Dermis microvascular lymphatic vessel endothelial cell (primary cell): Measurements from ENCODE around the gene DMRTA1. TPM values are rescaled to one million over a fixed set of nuclear protein-coding genes. Genes with fewer than 3 reads are reported as not detected.
A peak's percentile ranks its signal among the peaks of the same experiment; 100 is the strongest.
"Not testable (repeated sequence)": the region's sequence is repeated elsewhere in the genome, so short reads cannot be mapped to it uniquely, and the experiment has no call there.

ENCODE experiments used
- DNase-seq, 2 donors: peaks; one replicate each; pipeline versions ENCODE4 v3.0.0 to v3.0.0-alpha.2; 2010; ENCODE audit warnings: low read depth in 2 of 2
- total RNA-seq: library from RNA; depleted of rRNA; stranded (reverse); fragments of >200 nt; gene quantifications from 2 replicates; pipeline ENCODE4 v1.2.1, GENCODE V29; 2014

DMRTA1 gene
- total RNA-seq, 1 donor from 2014 or later: under 0.01 TPM

DNA sequence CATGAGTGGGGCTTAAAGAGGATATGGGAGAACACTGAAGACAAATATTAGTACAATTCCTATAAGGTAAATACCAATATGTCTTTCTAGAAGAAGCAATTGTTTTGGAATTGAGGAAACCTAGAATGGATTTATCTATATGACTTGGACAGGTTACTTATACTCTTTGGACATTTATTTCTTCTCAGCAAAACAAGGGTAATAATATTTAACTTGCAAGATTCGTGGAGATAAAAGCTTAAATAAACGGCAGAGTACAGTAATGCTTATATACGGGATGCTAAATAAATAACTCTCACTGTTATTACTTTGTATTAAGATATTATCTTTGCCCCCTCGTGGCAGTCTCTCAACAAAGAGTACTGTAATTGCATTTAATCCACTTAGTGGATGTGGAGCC lies 8.6 kb downstream of the DMRTA1 start:
- DNase-seq: no peak

DNA sequence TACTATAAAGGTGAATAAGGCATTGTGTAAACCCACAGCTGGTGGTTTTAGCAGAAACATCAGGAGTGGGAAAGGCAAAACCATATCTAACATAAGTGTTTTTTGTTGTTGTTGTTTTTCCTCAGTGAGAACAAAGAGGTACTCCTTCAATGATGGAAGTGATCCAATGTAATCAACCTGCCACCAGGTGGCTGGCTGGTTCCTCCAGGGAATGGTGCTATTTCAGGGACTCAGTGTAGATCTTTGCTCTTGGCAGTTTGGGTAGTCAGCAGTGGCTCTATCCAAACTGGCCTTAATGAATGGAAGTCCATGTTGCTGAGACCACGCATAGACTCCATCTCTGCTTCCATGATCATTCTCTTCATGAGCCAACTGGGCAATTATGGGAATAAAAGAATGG lies 10.8 kb downstream of the DMRTA1 start:
- no peak for DNase-seq

- DNase-seq: no peak
Observed at GRCh38 chr9:22463205-22463604, 16.6 kb downstream of the DMRTA1 start.

- DNase-seq: peak in 1 of 2 donors; percentile 41
Observed at GRCh38 chr9:22469928-22470544, 23.4 kb downstream of the DMRTA1 start.

- no peak for DNase-seq
Observed at GRCh38 chr9:22481566-22481965, 34.9 kb downstream of the DMRTA1 start.

DNA sequence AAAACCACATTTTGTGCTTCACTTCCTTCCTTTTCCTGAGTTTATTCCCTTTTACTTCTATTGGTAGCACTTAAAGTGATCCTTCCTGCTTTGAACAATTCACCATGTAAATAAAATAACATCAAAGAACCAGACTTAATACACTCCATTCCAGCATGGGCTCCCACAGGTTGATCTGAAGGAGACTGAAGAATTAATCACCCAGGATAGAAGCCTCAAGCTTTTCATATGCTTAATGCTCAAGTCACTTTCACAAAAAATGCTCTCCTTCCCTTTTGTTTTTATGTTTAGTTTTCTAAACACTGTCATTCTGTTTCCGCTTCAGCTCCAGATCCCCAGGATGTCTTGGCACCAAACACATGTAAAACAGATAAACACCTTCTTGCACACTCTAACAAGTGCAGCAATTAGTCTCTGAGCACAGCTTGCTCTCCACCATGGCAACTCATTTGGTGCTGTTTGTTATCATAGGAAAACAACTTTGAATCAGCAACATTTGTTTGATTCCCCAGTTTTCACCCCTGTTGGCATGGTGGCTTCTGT lies 37.0 kb downstream of the DMRTA1 start:
- DNase-seq: no peak

DNA sequence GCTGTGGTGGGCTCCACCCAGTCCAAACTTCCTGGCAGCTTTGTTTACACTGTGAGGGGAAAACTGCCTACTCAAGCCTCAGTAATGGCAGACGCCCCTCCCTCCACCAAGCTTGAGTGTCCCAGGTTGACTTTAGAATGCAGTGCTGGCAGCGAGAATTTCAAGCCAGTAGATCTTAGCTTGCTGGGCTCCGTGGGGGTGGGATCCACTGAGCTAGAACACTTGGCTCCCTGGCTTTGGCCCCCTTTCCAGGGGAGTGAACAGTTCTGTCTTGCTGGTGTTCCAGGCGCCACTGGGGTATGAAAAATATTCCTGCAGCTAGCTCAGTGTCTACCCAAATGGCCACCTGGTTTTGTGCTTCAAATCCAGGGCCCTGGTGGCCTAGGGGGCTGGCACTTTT lies 49.6 kb downstream of the DMRTA1 start:
- not testable (repeated sequence) for DNase-seq
